NT2/D1 (cell line): ENCODE data around the gene PCDHA7.

Experiments
- SUZ12 ChIP-seq: IDR thresholded peaks from 2 replicates; pipeline ENCODE4 v1.6.1; 2011; ENCODE audit not compliant: insufficient read length, insufficient read depth; ENCODE audit errors: extremely low read depth
- ZNF274 ChIP-seq: IDR thresholded peaks from 2 replicates; pipeline ENCODE4 v1.6.1; 2011; ENCODE audit warnings: mild to moderate bottlenecking, low read depth, low read length

- TF ChIP-seq SUZ12 (no peak), ZNF274 (no peak)
Observed at GRCh38 chr5:140840978-140841962, 7.2 kb downstream of the PCDHA7 start, which contains the start of gene PCDHA8.
